ENCODE results near the gene SNRPA. TPM values are rescaled to one million over a fixed set of nuclear protein-coding genes. Genes with fewer than 3 reads are reported as not detected.
"Not testable (repeated sequence)": the region's sequence is repeated elsewhere in the genome, so short reads cannot be mapped to it uniquely, and the experiment has no call there.

Gene SNRPA
- polyA plus RNA-seq, 3 donors = 27.9 to 78.3 (median 44.2) TPM

GRCh38 chr19:40809358-40810086 lies 58.5 kb downstream of the SNRPA start:
- Histone ChIP-seq H2AFZ (ENCODE audit: insufficient read depth, low read depth, low read length, poor library complexity, severe bottlenecking) (no peak overlapping the region), H3K4me3 (replicated peaks in 1 of 3; ENCODE audit: low read depth in 2 of 3, low read length in 3 of 3) (peak overlapping the region in 1 of 3 experiments; percentile 78), H4K20me1 (ENCODE audit: insufficient read depth, low read length) (peaks cover 56% of the 10 kb centered on the region), H3K9ac (ENCODE audit: insufficient read depth, low read length, poor library complexity, severe bottlenecking) (no peak overlapping the region), H3K4me1 (ENCODE audit: control insufficient read depth in 1 of 2, insufficient read depth in 2 of 2, low read length in 2 of 2) (peaks cover 38 to 50% of the 10 kb centered on the region in 2 donors), H3K79me2 (ENCODE audit: insufficient read depth, low read length) (peaks cover 40% of the 10 kb centered on the region), H3K4me2 (replicated peaks; ENCODE audit: extremely low read depth, low read length, poor library complexity, severe bottlenecking) (peak overlapping the region; percentile 71), H3K36me3 (replicated peaks in 1 of 2; ENCODE audit: control insufficient read depth in 1 of 2, insufficient read depth in 2 of 2, low read length in 2 of 2) (peaks cover 35 to 46% of the 10 kb centered on the region in 2 donors), H3K9me3 (replicated peaks in 1 of 2; ENCODE audit: control insufficient read depth in 1 of 2, insufficient read depth in 1 of 2, low read length in 2 of 2) (no peaks in the 10 kb centered on the region), H3K27ac (ENCODE audit: low read depth in 1 of 2, low read length in 2 of 2) (peak overlapping the region; percentile 3 to 59), H3K27me3 (ENCODE audit: control insufficient read depth in 2 of 2, insufficient read depth in 2 of 2, low read length in 2 of 2) (no peaks in the 10 kb centered on the region)
- Mint-ChIP-seq H3K36me3 (peaks cover 35 to 46% of the 10 kb centered on the region in 2 donors), H3K27ac (peak overlapping the region in 4 of 7 donors; percentile 73 to 89 (median 80)), H3K4me3 (no peak overlapping the region), H3K4me1 (peaks cover 66% of the 10 kb centered on the region), H3K9me3 (peaks cover 0 to 1% (median 0%) of the 10 kb centered on the region in 7 donors), H3K27me3 (ENCODE audit: low read depth in 3 of 3) (peaks cover 5 to 19% (median 17%) of the 10 kb centered on the region in 3 donors)
- no peak for TF ChIP-seq CTCF (IDR thresholded peaks at IDR 0.05)
- WGBS (ENCODE audit: insufficient coverage) = 93% methylated on average over 38 of the region's 39 CpGs
- DNase-seq = no peak
- intact Hi-C loops (cut with micrococcal nuclease) = loop anchor here (5.0 to 10.0 kb wide), 3 partner anchors 32 to 323 kb away; partner anchors contain the start of genes ACTMAP (in 1 of the 2), MIA (in 1 of the 2), RAB4B (in 1 of the 2) and SNRPA (in 1 of the 2)

GRCh38 chr19:40810160-40810559 lies 59.2 kb downstream of the SNRPA start:
- H3K4me1 ChIP-seq (ENCODE audit: control insufficient read depth in 1 of 2, insufficient read depth in 2 of 2, low read length in 2 of 2) = peaks cover 34 to 49% of the 10 kb centered on the region in 2 donors
- no peak for TF ChIP-seq CTCF (IDR thresholded peaks at IDR 0.05)
- H3K4me2 ChIP-seq (replicated peaks; ENCODE audit: extremely low read depth, low read length, poor library complexity, severe bottlenecking) = peak overlapping the region; percentile 71
- Mint-ChIP-seq H3K4me3 (peak overlapping the region; percentile 55 to 89), H3K9me3 (peaks cover 0 to 1% (median 0%) of the 10 kb centered on the region in 7 donors), H3K36me3 (peaks cover 30 to 40% of the 10 kb centered on the region in 2 donors), H3K27ac (peak overlapping the region in 6 of 7 donors; percentile 73 to 98 (median 87)), H3K27me3 (ENCODE audit: low read depth in 3 of 3) (peaks cover 10 to 25% (median 22%) of the 10 kb centered on the region in 3 donors), H3K4me1 (peaks cover 60% of the 10 kb centered on the region)
- peak overlapping the region; percentile 63 for H2AFZ ChIP-seq (ENCODE audit: insufficient read depth, low read depth, low read length, poor library complexity, severe bottlenecking)
- peaks cover 0 to 2% of the 10 kb centered on the region in 2 donors for H3K27me3 ChIP-seq (ENCODE audit: control insufficient read depth in 2 of 2, insufficient read depth in 2 of 2, low read length in 2 of 2)
- 53% methylated on average over 3 of the region's 14 CpGs for WGBS (ENCODE audit: insufficient coverage)
- H3K4me3 ChIP-seq (replicated peaks in 1 of 3; ENCODE audit: low read depth in 2 of 3, low read length in 3 of 3) = peak overlapping the region in 2 of 3 experiments; percentile 59 to 78
- peak overlapping the region; percentile 48 to 59 for H3K27ac ChIP-seq (ENCODE audit: low read depth in 1 of 2, low read length in 2 of 2)
- no peaks in the 10 kb centered on the region for H3K9me3 ChIP-seq (replicated peaks in 1 of 2; ENCODE audit: control insufficient read depth in 1 of 2, insufficient read depth in 1 of 2, low read length in 2 of 2)
- DNase-seq = no peak
- intact Hi-C loops (cut with micrococcal nuclease) = loop anchor here (5.0 kb wide), 2 partner anchors 33 to 322 kb away; partner anchors contain the start of genes MIA (in 1 of the 2) and RAB4B (in 1 of the 2)
- peak overlapping the region; percentile 15 for H3K9ac ChIP-seq (ENCODE audit: insufficient read depth, low read length, poor library complexity, severe bottlenecking)
- H3K79me2 ChIP-seq (ENCODE audit: insufficient read depth, low read length) = peaks cover 33% of the 10 kb centered on the region
- peaks cover 49% of the 10 kb centered on the region for H4K20me1 ChIP-seq (ENCODE audit: insufficient read depth, low read length)
- H3K36me3 ChIP-seq (replicated peaks in 1 of 2; ENCODE audit: control insufficient read depth in 1 of 2, insufficient read depth in 2 of 2, low read length in 2 of 2) = peaks cover 29 to 39% of the 10 kb centered on the region in 2 donors

DNA sequence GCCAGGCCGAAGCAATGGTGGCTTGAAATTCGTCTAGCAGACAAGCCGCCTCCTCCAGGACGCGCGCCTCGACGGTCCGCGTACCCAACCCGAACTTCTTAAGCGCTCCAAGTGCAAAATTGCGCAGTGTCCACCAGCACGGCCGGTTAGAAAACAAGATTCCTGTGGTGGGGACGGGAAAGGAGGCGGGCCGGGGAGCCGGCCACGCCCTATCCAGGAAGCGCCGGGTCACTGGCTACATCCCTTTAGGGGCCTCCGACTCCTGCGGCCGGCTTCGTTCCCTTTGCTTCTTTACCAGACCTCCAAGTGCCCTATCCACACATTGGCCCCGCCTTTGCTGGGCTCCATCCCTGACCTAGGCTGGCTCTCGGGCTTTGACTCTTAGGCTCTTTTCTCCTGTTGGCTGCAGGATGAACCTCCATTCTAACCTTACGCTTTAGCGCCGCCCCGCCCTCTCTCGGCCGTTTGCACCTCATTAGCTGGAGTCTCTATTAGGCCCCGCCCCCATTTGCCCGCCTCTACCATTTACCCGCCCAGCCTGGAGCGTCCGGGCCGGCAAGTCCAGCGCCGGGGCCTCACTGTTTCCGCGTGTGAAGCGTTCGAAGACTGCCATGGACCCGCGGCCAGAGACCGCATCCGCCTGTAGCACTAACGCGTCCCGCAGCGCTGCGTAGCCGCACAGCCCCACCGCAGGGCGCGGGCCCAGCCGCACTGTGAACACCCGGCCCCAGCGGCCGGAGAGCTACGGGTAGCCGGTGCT lies 59.8 kb downstream of the SNRPA start:
- intact Hi-C loops (cut with micrococcal nuclease) = loop anchor here (5.0 kb wide), 2 partner anchors 34 to 321 kb away; partner anchors contain the start of genes MIA (in 1 of the 2) and RAB4B (in 1 of the 2)
- peak overlapping the region; percentile 48 to 59 for H3K27ac ChIP-seq (ENCODE audit: low read depth in 1 of 2, low read length in 2 of 2)
- H3K4me1 Mint-ChIP-seq = peaks cover 54% of the 10 kb centered on the region

More for the DNA sequence above, 59.8 kb downstream of the SNRPA start:
- peak overlapping the region; percentile 63 for H2AFZ ChIP-seq (ENCODE audit: insufficient read depth, low read depth, low read length, poor library complexity, severe bottlenecking)
- H3K36me3 ChIP-seq (replicated peaks in 1 of 2; ENCODE audit: control insufficient read depth in 1 of 2, insufficient read depth in 2 of 2, low read length in 2 of 2) = peaks cover 23 to 33% of the 10 kb centered on the region in 2 donors
- 0% methylated on average over 9 of the region's 65 CpGs for WGBS (ENCODE audit: insufficient coverage)
- H3K9me3 Mint-ChIP-seq; H3K9me3 ChIP-seq (replicated peaks in 1 of 2; ENCODE audit: control insufficient read depth in 1 of 2, insufficient read depth in 1 of 2, low read length in 2 of 2); H3K27me3 ChIP-seq (ENCODE audit: control insufficient read depth in 2 of 2, insufficient read depth in 2 of 2, low read length in 2 of 2): not testable (repeated sequence)
- Mint-ChIP-seq H3K36me3 (peaks cover 26 to 36% of the 10 kb centered on the region in 2 donors), H3K27me3 (ENCODE audit: low read depth in 3 of 3) (peaks cover 12 to 28% (median 22%) of the 10 kb centered on the region in 3 donors), H3K27ac (peak overlapping the region; percentile 85 to 98 (median 95)), H3K4me3 (peak overlapping the region; percentile 89 to 95)
- H3K79me2 ChIP-seq (ENCODE audit: insufficient read depth, low read length) = peaks cover 27% of the 10 kb centered on the region
- peak; percentile 34 to 62 (median 62) for DNase-seq
- H3K4me3 ChIP-seq (replicated peaks in 1 of 3; ENCODE audit: low read depth in 2 of 3, low read length in 3 of 3) = peak overlapping the region; percentile 54 to 78 (median 59)
- peaks cover 34 to 45% of the 10 kb centered on the region in 2 donors for H3K4me1 ChIP-seq (ENCODE audit: control insufficient read depth in 1 of 2, insufficient read depth in 2 of 2, low read length in 2 of 2)
- peak overlapping the region; percentile 71 for H3K4me2 ChIP-seq (replicated peaks; ENCODE audit: extremely low read depth, low read length, poor library complexity, severe bottlenecking)
- H3K9ac ChIP-seq (ENCODE audit: insufficient read depth, low read length, poor library complexity, severe bottlenecking) = peak overlapping the region; percentile 15
- H4K20me1 ChIP-seq (ENCODE audit: insufficient read depth, low read length) = peaks cover 43% of the 10 kb centered on the region

Data from CD14-positive monocyte (primary cell).